Chondrocyte (in vitro differentiated cells): Measurements from ENCODE around the gene LRBA. TPM values are rescaled to one million over a fixed set of nuclear protein-coding genes. Genes with fewer than 3 reads are reported as not detected.

ENCODE experiments used
- DNase-seq: peaks from one replicate; pipeline ENCODE4 v3.0.0; 2021; ENCODE audit warnings: mixed read lengths, low spot score
- H3K27ac Mint-ChIP-seq: one replicate; pipeline ENCODE4 v1.8.0; 2021; ENCODE audit warnings: mild to moderate bottlenecking, moderate library complexity, mixed read lengths; ENCODE audit not compliant: unreplicated experiment
- H3K27me3 Mint-ChIP-seq: 2 replicates; pipeline ENCODE4 v1.8.0; 2021; ENCODE audit warnings: low read depth, mixed read lengths
- H3K36me3 Mint-ChIP-seq: 2 replicates; pipeline ENCODE4 v1.8.0; 2021; ENCODE audit warnings: low read depth, mixed read lengths
- H3K4me1 Mint-ChIP-seq: 2 replicates; pipeline ENCODE4 v1.8.0; 2021; ENCODE audit warnings: low read depth, mild to moderate bottlenecking, mixed read lengths
- H3K4me3 Mint-ChIP-seq: one replicate; pipeline ENCODE4 v1.8.0; 2021; ENCODE audit warnings: mild to moderate bottlenecking, moderate library complexity, mixed read lengths; ENCODE audit not compliant: unreplicated experiment
- H3K9me3 Mint-ChIP-seq: 2 replicates; pipeline ENCODE4 v1.8.0; 2021; ENCODE audit warnings: low read depth, mixed read lengths
- total RNA-seq: library from RNA; stranded (reverse); gene quantifications from 3 replicates; pipeline ENCODE4 v1.2.1, GENCODE V29; 2021
- TF ChIP-seq, protein P1 (sequence below): fragments of 200-600 bp; sonication (generic); IDR thresholded peaks from 2 replicates; pipeline ENCODE4 v1.5.0; 2021; ENCODE audit warnings: antibody characterized with exemption, mild to moderate bottlenecking, moderate library complexity

LRBA gene
- total RNA-seq, 1 donor from 2014 or later, result 19.7 TPM

DNA sequence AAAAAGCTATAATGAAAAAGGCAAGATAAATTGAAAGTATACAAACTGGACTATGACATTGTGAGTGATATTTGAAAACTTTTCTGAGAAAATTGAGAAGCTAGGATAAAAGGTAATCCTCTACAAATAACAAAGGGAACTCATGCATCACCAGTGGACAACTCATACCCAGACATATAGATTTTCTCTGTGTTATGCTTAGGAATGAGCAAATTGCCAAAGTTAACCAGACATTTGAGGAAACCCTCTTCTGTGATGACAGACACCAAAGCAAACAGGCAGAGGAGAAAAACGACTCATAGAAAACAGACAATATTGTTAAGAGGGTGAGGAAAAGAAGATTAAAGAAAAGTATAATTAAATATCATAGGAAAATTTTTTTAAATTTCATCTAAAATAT is 246.6 kb downstream of the LRBA start:
- peaks cover 10% of the 10 kb centered on the region for H3K9me3 Mint-ChIP-seq
- DNase-seq, result no peak

DNA sequence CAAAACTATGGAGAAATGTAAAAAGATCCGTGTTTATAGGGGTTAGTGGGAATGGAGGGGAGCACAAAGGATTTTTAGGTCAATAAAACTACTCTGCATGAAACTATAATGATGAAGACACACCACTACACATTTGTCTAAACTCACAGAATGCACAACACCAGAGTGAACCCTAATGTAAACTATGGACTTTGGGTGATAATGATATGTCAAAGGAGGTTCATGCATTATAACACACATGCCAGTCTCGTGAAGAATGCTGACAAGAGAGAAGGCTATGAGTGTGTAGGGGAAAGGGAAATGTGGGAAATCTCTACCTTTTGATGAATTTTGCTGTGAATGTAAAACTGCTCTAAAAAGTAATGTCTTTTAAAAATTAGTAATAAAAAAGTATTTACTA is 249.9 kb downstream of the LRBA start:
- Mint-ChIP-seq H3K4me1 (peaks cover 13% of the 10 kb centered on the region), H3K9me3 (peaks cover 10% of the 10 kb centered on the region), H3K27ac (no peak overlapping the region)

More for the DNA sequence above, 246.6 kb downstream of the LRBA start:
- TF ChIP-seq, protein P1, sequence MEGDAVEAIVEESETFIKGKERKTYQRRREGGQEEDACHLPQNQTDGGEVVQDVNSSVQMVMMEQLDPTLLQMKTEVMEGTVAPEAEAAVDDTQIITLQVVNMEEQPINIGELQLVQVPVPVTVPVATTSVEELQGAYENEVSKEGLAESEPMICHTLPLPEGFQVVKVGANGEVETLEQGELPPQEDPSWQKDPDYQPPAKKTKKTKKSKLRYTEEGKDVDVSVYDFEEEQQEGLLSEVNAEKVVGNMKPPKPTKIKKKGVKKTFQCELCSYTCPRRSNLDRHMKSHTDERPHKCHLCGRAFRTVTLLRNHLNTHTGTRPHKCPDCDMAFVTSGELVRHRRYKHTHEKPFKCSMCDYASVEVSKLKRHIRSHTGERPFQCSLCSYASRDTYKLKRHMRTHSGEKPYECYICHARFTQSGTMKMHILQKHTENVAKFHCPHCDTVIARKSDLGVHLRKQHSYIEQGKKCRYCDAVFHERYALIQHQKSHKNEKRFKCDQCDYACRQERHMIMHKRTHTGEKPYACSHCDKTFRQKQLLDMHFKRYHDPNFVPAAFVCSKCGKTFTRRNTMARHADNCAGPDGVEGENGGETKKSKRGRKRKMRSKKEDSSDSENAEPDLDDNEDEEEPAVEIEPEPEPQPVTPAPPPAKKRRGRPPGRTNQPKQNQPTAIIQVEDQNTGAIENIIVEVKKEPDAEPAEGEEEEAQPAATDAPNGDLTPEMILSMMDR, result no peak
- no peak overlapping the region for H3K27ac Mint-ChIP-seq
- H3K27me3 Mint-ChIP-seq, result no peaks in the 10 kb centered on the region
- H3K4me1 Mint-ChIP-seq, result peaks cover 13% of the 10 kb centered on the region
- no peak overlapping the region for H3K4me3 Mint-ChIP-seq
- H3K36me3 Mint-ChIP-seq, result peaks cover 3% of the 10 kb centered on the region

DNA sequence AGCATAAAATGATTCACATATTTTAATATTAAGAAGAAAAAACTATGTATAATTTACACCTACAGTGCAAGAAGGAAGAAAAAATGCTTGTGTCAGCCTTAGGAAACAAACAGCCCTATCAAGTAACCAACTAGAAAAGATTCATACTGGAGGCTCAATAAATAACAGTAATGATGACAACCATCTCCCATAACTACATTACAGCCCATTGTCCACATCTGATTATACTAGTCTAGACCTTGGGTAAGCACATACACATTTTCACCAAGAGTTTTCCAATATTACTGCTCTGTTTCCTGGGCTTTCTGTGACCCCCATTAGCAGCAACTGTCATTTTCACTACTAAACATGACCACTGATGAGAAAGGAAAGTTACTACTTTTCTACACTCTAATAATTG is 263.4 kb downstream of the LRBA start:
- Mint-ChIP-seq H3K36me3 (no peaks in the 10 kb centered on the region), H3K4me3 (no peak overlapping the region), H3K9me3 (no peaks in the 10 kb centered on the region), H3K27me3 (no peaks in the 10 kb centered on the region), H3K27ac (no peak overlapping the region), H3K4me1 (peaks cover 6% of the 10 kb centered on the region)
- DNase-seq, result no peak
- TF ChIP-seq, protein P1, result no peak

More for the DNA sequence above, 249.9 kb downstream of the LRBA start:
- Mint-ChIP-seq H3K36me3 (no peaks in the 10 kb centered on the region), H3K4me3 (no peak overlapping the region), H3K27me3 (no peaks in the 10 kb centered on the region)
- TF ChIP-seq, protein P1, result no peak
- DNase-seq, result no peak

DNA sequence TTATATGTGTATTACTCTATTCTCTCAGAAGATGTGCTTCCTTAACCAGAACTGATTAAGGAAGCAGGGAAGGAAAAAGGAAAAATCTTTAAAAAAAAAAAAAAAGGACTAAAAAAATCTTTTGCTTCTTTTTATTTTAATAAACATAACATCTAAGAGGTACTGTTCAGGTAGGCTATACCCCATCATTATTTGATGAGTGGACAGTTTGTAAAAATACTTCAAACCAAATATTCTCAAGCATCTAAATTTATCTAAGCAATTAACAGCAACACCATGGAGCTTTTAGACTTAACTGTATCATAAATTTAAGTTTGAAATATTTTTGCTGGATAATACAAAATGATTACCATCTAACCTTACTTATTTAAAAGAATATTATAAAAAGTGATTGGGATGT is 264.3 kb downstream of the LRBA start:
- no peaks in the 10 kb centered on the region for H3K36me3 Mint-ChIP-seq

GRCh38 chr4:150746156-150746555 is 268.9 kb downstream of the LRBA start:
- no peak overlapping the region for H3K4me3 Mint-ChIP-seq
- DNase-seq, result no peak
- H3K27ac Mint-ChIP-seq, result no peak overlapping the region
- no peaks in the 10 kb centered on the region for H3K36me3 Mint-ChIP-seq
- H3K4me1 Mint-ChIP-seq, result peaks cover 21% of the 10 kb centered on the region
- TF ChIP-seq, protein P1, result no peak
- no peaks in the 10 kb centered on the region for H3K9me3 Mint-ChIP-seq
- H3K27me3 Mint-ChIP-seq, result no peaks in the 10 kb centered on the region

More for the DNA sequence above, 264.3 kb downstream of the LRBA start:
- TF ChIP-seq, protein P1, result no peak
- no peaks in the 10 kb centered on the region for H3K9me3 Mint-ChIP-seq
- H3K27me3 Mint-ChIP-seq, result no peaks in the 10 kb centered on the region
- peaks cover 12% of the 10 kb centered on the region for H3K4me1 Mint-ChIP-seq
- DNase-seq, result no peak
- no peak overlapping the region for H3K4me3 Mint-ChIP-seq
- no peak overlapping the region for H3K27ac Mint-ChIP-seq
